ENCODE measurements around the gene PITPNM2.

- no peak for TF ChIP-seq POLR2A (IDR thresholded peaks at IDR 0.05; ENCODE audit: borderline replicate concordance, extremely low read depth, insufficient read depth, insufficient read length)
- no peak for TF ChIP-seq CTCF (IDR thresholded peaks at IDR 0.05 in 2 of 3, conservative IDR thresholded peaks at IDR 0.05 in 1 of 3; ENCODE audit: borderline replicate concordance in 1 of 3, insufficient read depth in 1 of 3, low read depth in 2 of 3, low read length in 2 of 3)
- no peak for TF ChIP-seq JUND (IDR thresholded peaks at IDR 0.05)
- no peak for TF ChIP-seq POLR2AphosphoS5 (IDR thresholded peaks at IDR 0.05; ENCODE audit: low read depth, low read length)
- no peak for TF ChIP-seq SIN3A (IDR thresholded peaks at IDR 0.05; ENCODE audit: low read depth)
- TF ChIP-seq TCF7L2 (IDR thresholded peaks at IDR 0.05; ENCODE audit: borderline replicate concordance, extremely low read depth, insufficient read depth, insufficient read length): no peak
Observed at GRCh38 chr12:123111498-123112165, 39.3 kb downstream of the PITPNM2 start.

Data from HCT116 (cell line).